ENCODE measurements around the gene CD69.
"Not testable (repeated sequence)": the region's sequence is repeated elsewhere in the genome, so short reads cannot be mapped to it uniquely, and the experiment has no call there.

CD69 gene

GRCh38 chr12:9730591-9730990, 30.1 kb downstream of the CD69 start:
- TF ChIP-seq GATA1 (IDR thresholded peaks at IDR 0.05; ENCODE audit: low read depth, low read length) (no peak), POLR2A (IDR thresholded peaks at IDR 0.05; ENCODE audit: low read length) (no peak)
- DNase-seq = no peak

GRCh38 chr12:9730011-9730410, 30.7 kb downstream of the CD69 start:
- no peak for DNase-seq
- TF ChIP-seq GATA1 (IDR thresholded peaks at IDR 0.05; ENCODE audit: low read depth, low read length) (no peak), POLR2A (IDR thresholded peaks at IDR 0.05; ENCODE audit: low read length) (no peak)

GRCh38 chr12:9729082-9729481, 31.6 kb downstream of the CD69 start:
- no peak for DNase-seq
- TF ChIP-seq POLR2A (IDR thresholded peaks at IDR 0.05; ENCODE audit: low read length) (no peak), GATA1 (IDR thresholded peaks at IDR 0.05; ENCODE audit: low read depth, low read length) (no peak)

GRCh38 chr12:9727813-9728212, 32.9 kb downstream of the CD69 start:
- DNase-seq = no peak
- TF ChIP-seq GATA1 (IDR thresholded peaks at IDR 0.05; ENCODE audit: low read depth, low read length) (no peak), POLR2A (IDR thresholded peaks at IDR 0.05; ENCODE audit: low read length) (no peak)

GRCh38 chr12:9725213-9725870, 35.4 kb downstream of the CD69 start:
- no peak for TF ChIP-seq GATA1 (IDR thresholded peaks at IDR 0.05; ENCODE audit: low read depth, low read length)
- no peak for TF ChIP-seq POLR2A (IDR thresholded peaks at IDR 0.05; ENCODE audit: low read length)
- no peak for DNase-seq

- no peak for DNase-seq
- TF ChIP-seq GATA1 (IDR thresholded peaks at IDR 0.05; ENCODE audit: low read depth, low read length) (no peak), POLR2A (IDR thresholded peaks at IDR 0.05; ENCODE audit: low read length) (no peak)
Observed at GRCh38 chr12:9724023-9724422, 36.7 kb downstream of the CD69 start.

GRCh38 chr12:9721394-9722092, 39.2 kb downstream of the CD69 start:
- DNase-seq = no peak

GRCh38 chr12:9719790-9720189, 40.9 kb downstream of the CD69 start:
- TF ChIP-seq POLR2A (IDR thresholded peaks at IDR 0.05; ENCODE audit: low read length) = no peak
- TF ChIP-seq GATA1 (IDR thresholded peaks at IDR 0.05; ENCODE audit: low read depth, low read length) = no peak
- DNase-seq = no peak

More at GRCh38 chr12:9721394-9722092, 39.2 kb downstream of the CD69 start:
- TF ChIP-seq POLR2A (IDR thresholded peaks at IDR 0.05; ENCODE audit: low read length) (no peak), GATA1 (IDR thresholded peaks at IDR 0.05; ENCODE audit: low read depth, low read length) (no peak)

- TF ChIP-seq POLR2A (IDR thresholded peaks at IDR 0.05; ENCODE audit: low read length) (no peak), GATA1 (IDR thresholded peaks at IDR 0.05; ENCODE audit: low read depth, low read length) (no peak)
- DNase-seq = no peak
Observed at GRCh38 chr12:9718968-9719367, 41.7 kb downstream of the CD69 start.

GRCh38 chr12:9717070-9717925, 43.4 kb downstream of the CD69 start:
- no peak for DNase-seq
- no peak for TF ChIP-seq POLR2A (IDR thresholded peaks at IDR 0.05; ENCODE audit: low read length)
- no peak for TF ChIP-seq GATA1 (IDR thresholded peaks at IDR 0.05; ENCODE audit: low read depth, low read length)

- DNase-seq = not testable (repeated sequence)
Observed at GRCh38 chr12:9713032-9713558, 47.6 kb downstream of the CD69 start.

- DNase-seq = no peak
Observed at GRCh38 chr12:9711664-9712063, 49.0 kb downstream of the CD69 start.

GRCh38 chr12:9710584-9711375, 49.9 kb downstream of the CD69 start:
- DNase-seq = no peak
- no peak for TF ChIP-seq GATA1 (IDR thresholded peaks at IDR 0.05; ENCODE audit: low read depth, low read length)
- TF ChIP-seq POLR2A (IDR thresholded peaks at IDR 0.05; ENCODE audit: low read length) = no peak

More at GRCh38 chr12:9711664-9712063, 49.0 kb downstream of the CD69 start:
- TF ChIP-seq GATA1 (IDR thresholded peaks at IDR 0.05; ENCODE audit: low read depth, low read length) = no peak
- no peak for TF ChIP-seq POLR2A (IDR thresholded peaks at IDR 0.05; ENCODE audit: low read length)

Data from erythroblast (primary cell).